HL-60 (cell line): ENCODE results near the gene KCNJ14.

Experiments
- DNase-seq, 2 experiments: peaks; one replicate each; pipeline ENCODE4 v3.0.0-alpha.2; 2010 to 2020; ENCODE audit warnings: low read depth in 1 of 2, low spot score in 1 of 2
- H3K27ac ChIP-seq: fragments of 250-450 bp; sonication (Bioruptor Pico); replicated peaks from 2 replicates; pipeline ENCODE4 v1.5.1; 2020; ENCODE audit warnings: mild to moderate bottlenecking, moderate library complexity
- H3K27me3 ChIP-seq: fragments of 250-450 bp; sonication (Bioruptor Pico); 2 replicates; pipeline ENCODE4 v1.5.1; 2021; ENCODE audit warnings: mild to moderate bottlenecking, moderate library complexity; ENCODE audit not compliant: insufficient read depth, poor library complexity, severe bottlenecking
- H3K4me3 ChIP-seq: replicated peaks from 2 replicates; pipeline ENCODE4 v1.5.1; 2011; ENCODE audit warnings: mild to moderate bottlenecking, control low read depth, low read length; ENCODE audit not compliant: insufficient read depth
- GABPA ChIP-seq: IDR thresholded peaks from 2 replicates; pipeline ENCODE4 v1.6.1; 2012; ENCODE audit warnings: low read depth
- POLR2AphosphoS5 ChIP-seq: IDR thresholded peaks from 2 replicates; pipeline ENCODE4 v1.6.1; 2012; ENCODE audit warnings: low read depth
- SPI1 ChIP-seq: IDR thresholded peaks from 2 replicates; pipeline ENCODE4 v1.6.1; 2012; ENCODE audit warnings: low read depth, mild to moderate bottlenecking, borderline replicate concordance
- TF ChIP-seq, protein P1 (sequence below): IDR thresholded peaks from 2 replicates; pipeline ENCODE4 v1.6.1; 2012; ENCODE audit warnings: low read depth; ENCODE audit not compliant: insufficient replicate concordance
- TF ChIP-seq, protein P2 (sequence below): IDR thresholded peaks from one replicate; pipeline ENCODE4 v1.5.1; 2011; ENCODE audit warnings: low read length, control low read depth, inconsistent platforms; ENCODE audit not compliant: insufficient read depth

KCNJ14 gene

DNA sequence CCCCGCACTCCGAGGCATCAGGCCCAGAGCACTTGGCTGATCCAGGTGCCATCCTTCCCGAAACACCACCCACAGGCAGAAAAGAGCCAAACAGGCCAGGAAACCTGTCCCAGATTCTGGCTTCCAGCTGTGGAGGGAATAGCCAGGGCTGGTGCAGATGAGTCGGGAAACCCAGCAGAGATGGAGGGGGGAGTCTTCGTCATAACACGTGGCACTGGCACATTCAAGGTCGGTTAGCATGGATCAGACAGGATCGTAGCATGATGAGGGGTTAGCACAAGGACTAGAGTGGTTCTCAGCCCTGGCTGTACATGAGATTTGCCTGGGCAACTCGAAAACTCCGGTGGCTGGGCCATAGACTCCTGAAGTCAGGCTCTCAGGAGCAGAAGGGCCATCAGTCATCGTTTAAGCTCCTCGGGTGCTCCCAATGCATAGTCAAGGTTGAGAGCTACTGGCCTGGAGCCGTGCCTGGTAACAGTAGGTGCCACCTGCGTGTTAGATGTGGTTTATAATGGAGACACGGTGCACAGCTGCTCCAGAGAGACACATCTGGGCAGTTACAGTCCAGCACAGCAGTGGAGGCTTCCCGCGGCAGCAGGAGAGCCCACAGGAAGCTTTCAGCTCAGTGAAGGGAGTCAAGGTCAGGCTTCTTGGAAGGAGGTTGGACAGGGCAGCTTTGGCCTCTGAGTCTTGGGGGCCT, 20.1 kb downstream of the KCNJ14 start:
- Histone ChIP-seq H3K27me3 (no peaks in the 10 kb centered on the region), H3K27ac (no peak overlapping the region), H3K4me3 (no peak overlapping the region)
- no peak for DNase-seq
- TF ChIP-seq SPI1 (no peak), GABPA (no peak), POLR2AphosphoS5 (no peak)
- TF ChIP-seq, protein P1, sequence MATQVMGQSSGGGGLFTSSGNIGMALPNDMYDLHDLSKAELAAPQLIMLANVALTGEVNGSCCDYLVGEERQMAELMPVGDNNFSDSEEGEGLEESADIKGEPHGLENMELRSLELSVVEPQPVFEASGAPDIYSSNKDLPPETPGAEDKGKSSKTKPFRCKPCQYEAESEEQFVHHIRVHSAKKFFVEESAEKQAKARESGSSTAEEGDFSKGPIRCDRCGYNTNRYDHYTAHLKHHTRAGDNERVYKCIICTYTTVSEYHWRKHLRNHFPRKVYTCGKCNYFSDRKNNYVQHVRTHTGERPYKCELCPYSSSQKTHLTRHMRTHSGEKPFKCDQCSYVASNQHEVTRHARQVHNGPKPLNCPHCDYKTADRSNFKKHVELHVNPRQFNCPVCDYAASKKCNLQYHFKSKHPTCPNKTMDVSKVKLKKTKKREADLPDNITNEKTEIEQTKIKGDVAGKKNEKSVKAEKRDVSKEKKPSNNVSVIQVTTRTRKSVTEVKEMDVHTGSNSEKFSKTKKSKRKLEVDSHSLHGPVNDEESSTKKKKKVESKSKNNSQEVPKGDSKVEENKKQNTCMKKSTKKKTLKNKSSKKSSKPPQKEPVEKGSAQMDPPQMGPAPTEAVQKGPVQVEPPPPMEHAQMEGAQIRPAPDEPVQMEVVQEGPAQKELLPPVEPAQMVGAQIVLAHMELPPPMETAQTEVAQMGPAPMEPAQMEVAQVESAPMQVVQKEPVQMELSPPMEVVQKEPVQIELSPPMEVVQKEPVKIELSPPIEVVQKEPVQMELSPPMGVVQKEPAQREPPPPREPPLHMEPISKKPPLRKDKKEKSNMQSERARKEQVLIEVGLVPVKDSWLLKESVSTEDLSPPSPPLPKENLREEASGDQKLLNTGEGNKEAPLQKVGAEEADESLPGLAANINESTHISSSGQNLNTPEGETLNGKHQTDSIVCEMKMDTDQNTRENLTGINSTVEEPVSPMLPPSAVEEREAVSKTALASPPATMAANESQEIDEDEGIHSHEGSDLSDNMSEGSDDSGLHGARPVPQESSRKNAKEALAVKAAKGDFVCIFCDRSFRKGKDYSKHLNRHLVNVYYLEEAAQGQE, result no peak
- TF ChIP-seq, protein P2, sequence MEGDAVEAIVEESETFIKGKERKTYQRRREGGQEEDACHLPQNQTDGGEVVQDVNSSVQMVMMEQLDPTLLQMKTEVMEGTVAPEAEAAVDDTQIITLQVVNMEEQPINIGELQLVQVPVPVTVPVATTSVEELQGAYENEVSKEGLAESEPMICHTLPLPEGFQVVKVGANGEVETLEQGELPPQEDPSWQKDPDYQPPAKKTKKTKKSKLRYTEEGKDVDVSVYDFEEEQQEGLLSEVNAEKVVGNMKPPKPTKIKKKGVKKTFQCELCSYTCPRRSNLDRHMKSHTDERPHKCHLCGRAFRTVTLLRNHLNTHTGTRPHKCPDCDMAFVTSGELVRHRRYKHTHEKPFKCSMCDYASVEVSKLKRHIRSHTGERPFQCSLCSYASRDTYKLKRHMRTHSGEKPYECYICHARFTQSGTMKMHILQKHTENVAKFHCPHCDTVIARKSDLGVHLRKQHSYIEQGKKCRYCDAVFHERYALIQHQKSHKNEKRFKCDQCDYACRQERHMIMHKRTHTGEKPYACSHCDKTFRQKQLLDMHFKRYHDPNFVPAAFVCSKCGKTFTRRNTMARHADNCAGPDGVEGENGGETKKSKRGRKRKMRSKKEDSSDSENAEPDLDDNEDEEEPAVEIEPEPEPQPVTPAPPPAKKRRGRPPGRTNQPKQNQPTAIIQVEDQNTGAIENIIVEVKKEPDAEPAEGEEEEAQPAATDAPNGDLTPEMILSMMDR, result no peak

GRCh38 chr19:48476176-48476575, 20.8 kb downstream of the KCNJ14 start:
- TF ChIP-seq GABPA, result no peak
- TF ChIP-seq, protein P2, result no peak
- TF ChIP-seq, protein P1, result no peak
- TF ChIP-seq POLR2AphosphoS5, result no peak
- no peak for TF ChIP-seq SPI1
- no peak for DNase-seq
- no peak overlapping the region for H3K27ac ChIP-seq
- no peak overlapping the region for H3K4me3 ChIP-seq
- H3K27me3 ChIP-seq, result no peaks in the 10 kb centered on the region

DNA sequence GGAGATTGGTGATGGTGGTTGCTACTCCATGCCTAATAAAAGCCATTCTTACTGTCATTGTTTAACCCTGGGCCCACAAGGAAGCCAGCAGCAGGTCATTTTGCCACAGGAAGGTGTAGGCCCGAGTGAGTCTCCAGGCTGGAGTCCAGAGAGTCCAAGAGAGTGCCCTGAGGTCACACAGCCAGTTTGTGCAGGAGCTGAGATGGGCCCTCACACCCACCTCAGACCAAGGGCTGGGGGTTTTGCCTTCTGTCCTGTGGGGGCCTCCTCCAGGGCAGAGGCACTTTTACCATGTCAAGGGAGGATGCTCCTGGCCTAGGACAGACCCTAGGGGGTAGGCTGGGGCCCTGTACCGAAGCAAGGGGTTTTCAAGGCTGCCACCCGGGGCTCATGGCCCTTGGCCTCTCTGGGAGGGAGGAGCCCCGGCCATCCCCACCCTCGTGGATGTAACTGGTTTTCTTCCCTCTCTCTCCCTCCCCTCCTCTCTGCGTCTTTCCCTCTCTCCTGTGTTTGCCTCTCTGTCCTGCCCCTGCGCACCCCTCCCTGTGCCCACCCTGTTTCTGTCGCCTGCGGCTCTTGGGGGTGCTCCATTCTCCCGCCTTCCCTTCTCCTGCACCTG, 21.8 kb downstream of the KCNJ14 start:
- DNase-seq, result no peak
- TF ChIP-seq SPI1 (no peak), GABPA (no peak), POLR2AphosphoS5 (no peak)
- TF ChIP-seq, protein P1, result no peak
- TF ChIP-seq, protein P2, result no peak
- no peaks in the 10 kb centered on the region for H3K27me3 ChIP-seq
- H3K27ac ChIP-seq, result no peak overlapping the region
- H3K4me3 ChIP-seq, result no peak overlapping the region
